Panc1 (cell line): ENCODE measurements around the gene TXN2. TPM values are rescaled to one million over a fixed set of nuclear protein-coding genes. Genes with fewer than 3 reads are reported as not detected.

Source experiments
- ATAC-seq: fragments of 200-7000 bp; cut with Tn5 transposase; 2 replicates; pipeline ENCODE4 v1.9.1; 2020; ENCODE audit warnings: mild to moderate bottlenecking, moderate library complexity
- BruUV-seq: library from RNA; stranded (reverse); fragments of 400-500 nt; replicated peaks from 2 replicates; lab custom pipeline; 2021; lab: Mats Ljungman, UMichigan
- CTCF ChIA-PET: fragments of 300-600 bp; sonication (Branson Sonifier 250); formaldehyde crosslinking; loops from one replicate; lab custom pipeline; 2022; ENCODE audit warnings: antibody characterized with exemption; lab: Charles Lee
- POLR2A ChIA-PET: fragments of 300-600 bp; sonication (Branson Sonifier 250); formaldehyde crosslinking; loops from one replicate; lab custom pipeline; 2022; ENCODE audit warnings: antibody characterized with exemption; lab: Charles Lee
- DNase-seq: peaks from one replicate; pipeline ENCODE4 v3.0.0-alpha.2; 2010; ENCODE audit warnings: low read depth, low spot score
- H3K27ac ChIP-seq: 2 replicates; pipeline ENCODE4 v1.5.1; 2011; ENCODE audit warnings: mild to moderate bottlenecking, low read length, inconsistent platforms
- H3K27me3 ChIP-seq: fragments of 200-500 bp; sonication (Bioruptor generic); 2 replicates; pipeline ENCODE4 v1.6.0; 2014; ENCODE audit warnings: low read length, inconsistent platforms; ENCODE audit not compliant: control insufficient read depth, insufficient read depth
- H3K36me3 ChIP-seq: fragments of 200-500 bp; sonication (Bioruptor generic); 2 replicates; pipeline ENCODE4 v1.5.1; 2014; ENCODE audit warnings: inconsistent platforms, mild to moderate bottlenecking, low read length, moderate library complexity; ENCODE audit not compliant: control insufficient read depth, insufficient read depth
- H3K4me1 ChIP-seq: 2 replicates; pipeline ENCODE4 v1.5.1; 2011; ENCODE audit warnings: inconsistent platforms, mild to moderate bottlenecking, low read length, moderate library complexity; ENCODE audit not compliant: control insufficient read depth, insufficient read depth
- H3K4me3 ChIP-seq, 2 experiments: 2 replicates each; pipeline ENCODE4 v1.5.1; 2011 to 2012; ENCODE audit warnings: low read depth in 2 of 2, low read length in 2 of 2, mild to moderate bottlenecking in 2 of 2, inconsistent platforms in 1 of 2, moderate library complexity in 1 of 2
- H3K9me3 ChIP-seq: fragments of 200-500 bp; sonication (Bioruptor generic); 2 replicates; pipeline ENCODE4 v1.5.1; 2014; ENCODE audit warnings: low read depth, mild to moderate bottlenecking, inconsistent platforms, low read length, moderate library complexity; ENCODE audit not compliant: control insufficient read depth, insufficient read depth
- CTCF ChIP-seq: fragments of 450-650 bp; IDR thresholded peaks from 2 replicates; pipeline ENCODE4 v1.5.1; 2017; ENCODE audit warnings: mild to moderate bottlenecking
- POLR2AphosphoS5 ChIP-seq: IDR thresholded peaks from 2 replicates; pipeline ENCODE4 v1.6.1; 2012; ENCODE audit warnings: mild to moderate bottlenecking, low read depth, low read length, moderate library complexity
- REST ChIP-seq, 2 experiments: IDR thresholded peaks; 2 replicates each; pipeline ENCODE4 v1.6.1; 2011 to 2012; ENCODE audit warnings: low read depth in 2 of 2, control low read depth in 1 of 2, low read length in 1 of 2, mild to moderate bottlenecking in 1 of 2, moderate library complexity in 1 of 2; ENCODE audit not compliant: insufficient read depth in 1 of 2
- SIN3A ChIP-seq: IDR thresholded peaks from 2 replicates; pipeline ENCODE4 v1.6.1; 2012; ENCODE audit warnings: low read depth, mild to moderate bottlenecking, low read length, moderate library complexity, borderline replicate concordance; ENCODE audit not compliant: insufficient read depth
- TCF7L2 ChIP-seq: IDR thresholded peaks from 2 replicates; pipeline ENCODE4 v1.6.1; 2011; ENCODE audit warnings: mild to moderate bottlenecking, low read depth, low read length, inconsistent platforms
- in situ Hi-C: cut with HindIII; loops from 2 replicates; pipeline ENCODE4 v1.10.0; 2016; ENCODE audit warnings: low sequenced_read_pairs, low pct_unique_long_range_greater_than_20kb
- intact Hi-C: fragments of 100-400 bp; cut with micrococcal nuclease; formaldehyde crosslinking; loops from one replicate; pipeline ENCODE4 v1.10.0; 2022; ENCODE audit not compliant: unreplicated experiment
- total RNA-seq: library from RNA; stranded (reverse); gene quantifications from one replicate; pipeline ENCODE4 v1.2.1, GENCODE V29; 2021; ENCODE audit not compliant: unreplicated experiment

Gene TXN2
- total RNA-seq, 1 experiment from 2014 or later: 64.1 TPM

GRCh38 chr22:36419177-36419911, 62.1 kb downstream of the TXN2 start:
- TF ChIP-seq TCF7L2 (peak; percentile 47; the same call in 1 of the 2 replicates), SIN3A (no peak)
- Histone ChIP-seq H3K9me3 (no peaks in the 10 kb centered on the region), H3K4me1 (peaks cover 11% of the 10 kb centered on the region), H3K27me3 (no peaks in the 10 kb centered on the region), H3K27ac (peak overlapping the region; percentile 36), H3K4me3 (no peak overlapping the region), H3K36me3 (no peaks in the 10 kb centered on the region)
- ChIA-PET CTCF (no interaction called here), POLR2A (interaction anchor here (0.7 kb wide), 1 partner anchor 91 kb away, joined by 3 read pairs; no protein-coding TSS in a partner anchor)
- DNase-seq (no peak), ATAC-seq (peak; percentile 44)
- in situ Hi-C loops (no loop called here), intact Hi-C loops (no loop called here)
- BruUV-seq: no TSS peak

- no TSS peak for BruUV-seq
Observed at GRCh38 chr22:36417281-36417686, 64.2 kb downstream of the TXN2 start.

More at GRCh38 chr22:36417281-36417686, 64.2 kb downstream of the TXN2 start:
- peak overlapping the region; percentile 44; the same call in 1 of the 2 replicates for H3K27ac ChIP-seq
- no peak overlapping the region for H3K4me3 ChIP-seq
- peaks cover 8% of the 10 kb centered on the region for H3K4me1 ChIP-seq
- POLR2A ChIA-PET: interaction anchor here (0.7 kb wide), 1 partner anchor 65 kb away, joined by 3 read pairs; no protein-coding TSS in a partner anchor
- DNase-seq (no peak), ATAC-seq (peak; percentile 73; the same call in 1 of the 2 replicates)
- no peaks in the 10 kb centered on the region for H3K9me3 ChIP-seq
- no peaks in the 10 kb centered on the region for H3K36me3 ChIP-seq
- CTCF ChIA-PET: no interaction called here
- no peaks in the 10 kb centered on the region for H3K27me3 ChIP-seq
- intact Hi-C loops (no loop called here), in situ Hi-C loops (no loop called here)
- no peak for TF ChIP-seq SIN3A
- TF ChIP-seq POLR2AphosphoS5: no peak
- TF ChIP-seq CTCF: no peak
- no peak for TF ChIP-seq REST (IDR thresholded peaks at IDR 0.05; ENCODE audit: insufficient read depth in 1 of 2, low read depth in 2 of 2, low read length in 1 of 2)
- no peak for TF ChIP-seq TCF7L2

Other genes with a start within 250 kb of the TXN2 start
- 34.4 TPM for gene APOL2, start 242.1 kb downstream of the TXN2 start, total RNA-seq
- gene APOL1, start 228.5 kb downstream of the TXN2 start, total RNA-seq: 16.0 TPM
- 788 TPM for gene MYH9, start 93.7 kb downstream of the TXN2 start, total RNA-seq
- gene FOXRED2, start 25.4 kb upstream of the TXN2 start, total RNA-seq: 37.7 TPM
- 151 TPM for gene EIF3D, start 47.5 kb upstream of the TXN2 start, total RNA-seq
- not detected for gene CACNG2, start 222.1 kb upstream of the TXN2 start, total RNA-seq